ENCODE data around the gene CBX8.

Gene CBX8

GRCh38 chr17:79791735-79792161, 5.1 kb downstream of the CBX8 start:
- no peak for FAIRE-seq

GRCh38 chr17:79790805-79791734, 5.8 kb downstream of the CBX8 start:
- no peak for FAIRE-seq

GRCh38 chr17:79789943-79790804, 6.7 kb downstream of the CBX8 start:
- no peak for FAIRE-seq

- no peak for FAIRE-seq
These were observed 7.6 kb downstream of the CBX8 start for GRCh38 chr17:79788989-79789942.

GRCh38 chr17:79788455-79788854, 8.4 kb downstream of the CBX8 start:
- FAIRE-seq: no peak

- no peak for FAIRE-seq
These were observed 9.8 kb downstream of the CBX8 start for GRCh38 chr17:79786930-79787643.

- FAIRE-seq: no peak
These were observed 10.7 kb downstream of the CBX8 start for GRCh38 chr17:79785900-79786810.

- FAIRE-seq: no peak
These were observed 11.6 kb downstream of the CBX8 start for GRCh38 chr17:79785017-79785899.

- no peak for FAIRE-seq
These were observed 12.4 kb downstream of the CBX8 start for GRCh38 chr17:79784353-79785016.

GRCh38 chr17:79783891-79784290, 13.0 kb downstream of the CBX8 start:
- no peak for FAIRE-seq

- FAIRE-seq: no peak
These were observed 14.9 kb downstream of the CBX8 start for GRCh38 chr17:79781736-79782575.

- no peak for FAIRE-seq
These were observed 15.7 kb downstream of the CBX8 start for GRCh38 chr17:79781012-79781650.

- FAIRE-seq: no peak
These were observed 17.1 kb downstream of the CBX8 start for GRCh38 chr17:79779661-79780365.

GRCh38 chr17:79779084-79779529, 17.8 kb downstream of the CBX8 start:
- FAIRE-seq: no peak

GRCh38 chr17:79778504-79779083, 18.3 kb downstream of the CBX8 start:
- FAIRE-seq: no peak

GRCh38 chr17:79777894-79778503, 18.9 kb downstream of the CBX8 start, which contains the start of gene CBX2:
TSS of gene CBX2 (plus strand) at chr17:79778148. CDS start at chr17:79778236, 88 bp downstream.
- no peak for FAIRE-seq

Measured in endometrium (tissue), 2 donors.